GM23338 (cell line): ENCODE results near the gene ZFYVE28.

Source experiments
- CREB1 ChIP-seq: fragments of 250-450 bp; sonication (Bioruptor Pico); IDR thresholded peaks from 2 replicates; pipeline ENCODE4 v1.5.0; 2020; ENCODE audit warnings: low read depth, mild to moderate bottlenecking, moderate library complexity
- EZH2 ChIP-seq: fragments of 200-600 bp; sonication (generic); IDR thresholded peaks from one replicate; pipeline ENCODE4 v1.8.0; 2017; ENCODE audit warnings: antibody characterized with exemption, mild to moderate bottlenecking, low read depth; ENCODE audit not compliant: unreplicated experiment
- EZH2phosphoT487 ChIP-seq: fragments of 200-600 bp; sonication (generic); IDR thresholded peaks from one replicate; pipeline ENCODE4 v1.8.1; 2018; ENCODE audit warnings: antibody characterized with exemption; ENCODE audit not compliant: unreplicated experiment
- JUNB ChIP-seq: IDR thresholded peaks from one replicate; pipeline ENCODE4 v1.6.1; 2016; ENCODE audit warnings: antibody characterized with exemption; ENCODE audit not compliant: unreplicated experiment
- NANOG ChIP-seq: IDR thresholded peaks from 2 replicates; pipeline ENCODE4 v1.6.1; 2016; ENCODE audit warnings: antibody characterized with exemption, borderline replicate concordance
- POLR2AphosphoS5 ChIP-seq: IDR thresholded peaks from 2 replicates; pipeline ENCODE4 v1.6.1; 2016; ENCODE audit warnings: antibody characterized with exemption, low read depth
- STAT1 ChIP-seq: IDR thresholded peaks from one replicate; pipeline ENCODE4 v1.6.1; 2016; ENCODE audit warnings: antibody characterized with exemption; ENCODE audit not compliant: unreplicated experiment
- ZNF114 ChIP-seq: fragments of 250-450 bp; sonication (Bioruptor Pico); IDR thresholded peaks from 2 replicates; pipeline ENCODE4 v1.5.0; 2020; ENCODE audit warnings: mild to moderate bottlenecking, moderate library complexity
- TF ChIP-seq, protein P1 (sequence below), 2 experiments: fragments of 200-600 bp in 1 of 2; sonication (generic) in 1 of 2; conservative IDR thresholded peaks; 2 replicates each; pipeline versions ENCODE4 v1.5.1 to v1.6.1; 2016 to 2017; ENCODE audit warnings: antibody characterized with exemption in 2 of 2, low read depth in 2 of 2, mild to moderate bottlenecking in 2 of 2, moderate library complexity in 1 of 2
- TF ChIP-seq, protein P2 (sequence below): IDR thresholded peaks from one replicate; pipeline ENCODE4 v1.6.1; 2018; ENCODE audit warnings: antibody characterized with exemption; ENCODE audit not compliant: unreplicated experiment
- TF ChIP-seq, protein P3 (sequence below): IDR thresholded peaks from 2 replicates; pipeline ENCODE4 v1.6.1; 2016; ENCODE audit warnings: antibody characterized with exemption
- TF ChIP-seq, protein P4 (sequence below): fragments of 250-450 bp; sonication (Bioruptor Pico); IDR thresholded peaks from 2 replicates; pipeline ENCODE4 v1.5.0; 2020; ENCODE audit warnings: mild to moderate bottlenecking, moderate library complexity

DNA sequence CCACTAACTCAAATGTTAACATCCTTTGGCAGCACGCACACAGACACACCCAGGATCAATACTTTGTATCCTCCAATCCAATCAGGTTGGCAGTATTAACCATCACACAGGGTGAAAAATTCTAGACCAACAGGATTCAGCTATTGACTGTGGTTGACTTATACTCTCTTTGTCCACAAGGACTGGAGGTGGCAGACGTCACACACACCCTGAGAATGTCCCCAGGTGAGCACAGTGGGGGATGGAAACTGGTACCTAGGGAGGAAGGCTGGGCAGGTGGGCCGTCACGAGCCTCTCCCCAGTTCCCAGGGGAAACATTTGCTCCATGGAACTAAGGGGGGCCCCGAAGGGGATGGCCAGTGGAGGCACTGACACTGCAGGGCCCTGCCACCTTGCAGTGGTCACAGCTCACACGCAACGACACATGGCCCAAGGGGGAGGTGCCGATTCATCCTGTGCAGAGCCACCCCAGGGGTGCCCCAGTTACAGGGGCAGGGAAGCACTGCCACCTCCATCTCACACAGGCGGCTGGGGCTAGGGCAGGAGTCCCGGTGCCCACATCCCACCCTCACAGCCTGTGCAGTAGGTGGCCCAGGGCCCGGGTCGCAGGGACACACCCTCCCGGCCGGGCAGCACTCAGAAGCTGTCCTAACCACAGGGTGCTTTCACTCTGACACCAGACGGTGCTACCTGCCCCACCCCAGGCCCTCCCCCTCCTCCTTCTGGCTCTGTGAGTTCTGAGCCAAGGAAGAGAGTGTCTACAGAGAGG lies 17.4 kb downstream of the ZFYVE28 start:
- TF ChIP-seq, protein P1, sequence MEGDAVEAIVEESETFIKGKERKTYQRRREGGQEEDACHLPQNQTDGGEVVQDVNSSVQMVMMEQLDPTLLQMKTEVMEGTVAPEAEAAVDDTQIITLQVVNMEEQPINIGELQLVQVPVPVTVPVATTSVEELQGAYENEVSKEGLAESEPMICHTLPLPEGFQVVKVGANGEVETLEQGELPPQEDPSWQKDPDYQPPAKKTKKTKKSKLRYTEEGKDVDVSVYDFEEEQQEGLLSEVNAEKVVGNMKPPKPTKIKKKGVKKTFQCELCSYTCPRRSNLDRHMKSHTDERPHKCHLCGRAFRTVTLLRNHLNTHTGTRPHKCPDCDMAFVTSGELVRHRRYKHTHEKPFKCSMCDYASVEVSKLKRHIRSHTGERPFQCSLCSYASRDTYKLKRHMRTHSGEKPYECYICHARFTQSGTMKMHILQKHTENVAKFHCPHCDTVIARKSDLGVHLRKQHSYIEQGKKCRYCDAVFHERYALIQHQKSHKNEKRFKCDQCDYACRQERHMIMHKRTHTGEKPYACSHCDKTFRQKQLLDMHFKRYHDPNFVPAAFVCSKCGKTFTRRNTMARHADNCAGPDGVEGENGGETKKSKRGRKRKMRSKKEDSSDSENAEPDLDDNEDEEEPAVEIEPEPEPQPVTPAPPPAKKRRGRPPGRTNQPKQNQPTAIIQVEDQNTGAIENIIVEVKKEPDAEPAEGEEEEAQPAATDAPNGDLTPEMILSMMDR (conservative IDR thresholded peaks at IDR 0.05; ENCODE audit: low read depth in 2 of 2), result no peak
- TF ChIP-seq STAT1, result no peak
- no peak for TF ChIP-seq EZH2phosphoT487
- TF ChIP-seq EZH2, result no peak
- TF ChIP-seq POLR2AphosphoS5, result no peak
- TF ChIP-seq, protein P2, sequence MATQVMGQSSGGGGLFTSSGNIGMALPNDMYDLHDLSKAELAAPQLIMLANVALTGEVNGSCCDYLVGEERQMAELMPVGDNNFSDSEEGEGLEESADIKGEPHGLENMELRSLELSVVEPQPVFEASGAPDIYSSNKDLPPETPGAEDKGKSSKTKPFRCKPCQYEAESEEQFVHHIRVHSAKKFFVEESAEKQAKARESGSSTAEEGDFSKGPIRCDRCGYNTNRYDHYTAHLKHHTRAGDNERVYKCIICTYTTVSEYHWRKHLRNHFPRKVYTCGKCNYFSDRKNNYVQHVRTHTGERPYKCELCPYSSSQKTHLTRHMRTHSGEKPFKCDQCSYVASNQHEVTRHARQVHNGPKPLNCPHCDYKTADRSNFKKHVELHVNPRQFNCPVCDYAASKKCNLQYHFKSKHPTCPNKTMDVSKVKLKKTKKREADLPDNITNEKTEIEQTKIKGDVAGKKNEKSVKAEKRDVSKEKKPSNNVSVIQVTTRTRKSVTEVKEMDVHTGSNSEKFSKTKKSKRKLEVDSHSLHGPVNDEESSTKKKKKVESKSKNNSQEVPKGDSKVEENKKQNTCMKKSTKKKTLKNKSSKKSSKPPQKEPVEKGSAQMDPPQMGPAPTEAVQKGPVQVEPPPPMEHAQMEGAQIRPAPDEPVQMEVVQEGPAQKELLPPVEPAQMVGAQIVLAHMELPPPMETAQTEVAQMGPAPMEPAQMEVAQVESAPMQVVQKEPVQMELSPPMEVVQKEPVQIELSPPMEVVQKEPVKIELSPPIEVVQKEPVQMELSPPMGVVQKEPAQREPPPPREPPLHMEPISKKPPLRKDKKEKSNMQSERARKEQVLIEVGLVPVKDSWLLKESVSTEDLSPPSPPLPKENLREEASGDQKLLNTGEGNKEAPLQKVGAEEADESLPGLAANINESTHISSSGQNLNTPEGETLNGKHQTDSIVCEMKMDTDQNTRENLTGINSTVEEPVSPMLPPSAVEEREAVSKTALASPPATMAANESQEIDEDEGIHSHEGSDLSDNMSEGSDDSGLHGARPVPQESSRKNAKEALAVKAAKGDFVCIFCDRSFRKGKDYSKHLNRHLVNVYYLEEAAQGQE, result no peak
- TF ChIP-seq CREB1 (CRISPR knock-in tag), result no peak
- TF ChIP-seq, protein P3, sequence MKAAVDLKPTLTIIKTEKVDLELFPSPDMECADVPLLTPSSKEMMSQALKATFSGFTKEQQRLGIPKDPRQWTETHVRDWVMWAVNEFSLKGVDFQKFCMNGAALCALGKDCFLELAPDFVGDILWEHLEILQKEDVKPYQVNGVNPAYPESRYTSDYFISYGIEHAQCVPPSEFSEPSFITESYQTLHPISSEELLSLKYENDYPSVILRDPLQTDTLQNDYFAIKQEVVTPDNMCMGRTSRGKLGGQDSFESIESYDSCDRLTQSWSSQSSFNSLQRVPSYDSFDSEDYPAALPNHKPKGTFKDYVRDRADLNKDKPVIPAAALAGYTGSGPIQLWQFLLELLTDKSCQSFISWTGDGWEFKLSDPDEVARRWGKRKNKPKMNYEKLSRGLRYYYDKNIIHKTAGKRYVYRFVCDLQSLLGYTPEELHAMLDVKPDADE, result no peak
- no peak for TF ChIP-seq NANOG
- no peak for TF ChIP-seq JUNB
- TF ChIP-seq ZNF114, result no peak
- TF ChIP-seq, protein P4, sequence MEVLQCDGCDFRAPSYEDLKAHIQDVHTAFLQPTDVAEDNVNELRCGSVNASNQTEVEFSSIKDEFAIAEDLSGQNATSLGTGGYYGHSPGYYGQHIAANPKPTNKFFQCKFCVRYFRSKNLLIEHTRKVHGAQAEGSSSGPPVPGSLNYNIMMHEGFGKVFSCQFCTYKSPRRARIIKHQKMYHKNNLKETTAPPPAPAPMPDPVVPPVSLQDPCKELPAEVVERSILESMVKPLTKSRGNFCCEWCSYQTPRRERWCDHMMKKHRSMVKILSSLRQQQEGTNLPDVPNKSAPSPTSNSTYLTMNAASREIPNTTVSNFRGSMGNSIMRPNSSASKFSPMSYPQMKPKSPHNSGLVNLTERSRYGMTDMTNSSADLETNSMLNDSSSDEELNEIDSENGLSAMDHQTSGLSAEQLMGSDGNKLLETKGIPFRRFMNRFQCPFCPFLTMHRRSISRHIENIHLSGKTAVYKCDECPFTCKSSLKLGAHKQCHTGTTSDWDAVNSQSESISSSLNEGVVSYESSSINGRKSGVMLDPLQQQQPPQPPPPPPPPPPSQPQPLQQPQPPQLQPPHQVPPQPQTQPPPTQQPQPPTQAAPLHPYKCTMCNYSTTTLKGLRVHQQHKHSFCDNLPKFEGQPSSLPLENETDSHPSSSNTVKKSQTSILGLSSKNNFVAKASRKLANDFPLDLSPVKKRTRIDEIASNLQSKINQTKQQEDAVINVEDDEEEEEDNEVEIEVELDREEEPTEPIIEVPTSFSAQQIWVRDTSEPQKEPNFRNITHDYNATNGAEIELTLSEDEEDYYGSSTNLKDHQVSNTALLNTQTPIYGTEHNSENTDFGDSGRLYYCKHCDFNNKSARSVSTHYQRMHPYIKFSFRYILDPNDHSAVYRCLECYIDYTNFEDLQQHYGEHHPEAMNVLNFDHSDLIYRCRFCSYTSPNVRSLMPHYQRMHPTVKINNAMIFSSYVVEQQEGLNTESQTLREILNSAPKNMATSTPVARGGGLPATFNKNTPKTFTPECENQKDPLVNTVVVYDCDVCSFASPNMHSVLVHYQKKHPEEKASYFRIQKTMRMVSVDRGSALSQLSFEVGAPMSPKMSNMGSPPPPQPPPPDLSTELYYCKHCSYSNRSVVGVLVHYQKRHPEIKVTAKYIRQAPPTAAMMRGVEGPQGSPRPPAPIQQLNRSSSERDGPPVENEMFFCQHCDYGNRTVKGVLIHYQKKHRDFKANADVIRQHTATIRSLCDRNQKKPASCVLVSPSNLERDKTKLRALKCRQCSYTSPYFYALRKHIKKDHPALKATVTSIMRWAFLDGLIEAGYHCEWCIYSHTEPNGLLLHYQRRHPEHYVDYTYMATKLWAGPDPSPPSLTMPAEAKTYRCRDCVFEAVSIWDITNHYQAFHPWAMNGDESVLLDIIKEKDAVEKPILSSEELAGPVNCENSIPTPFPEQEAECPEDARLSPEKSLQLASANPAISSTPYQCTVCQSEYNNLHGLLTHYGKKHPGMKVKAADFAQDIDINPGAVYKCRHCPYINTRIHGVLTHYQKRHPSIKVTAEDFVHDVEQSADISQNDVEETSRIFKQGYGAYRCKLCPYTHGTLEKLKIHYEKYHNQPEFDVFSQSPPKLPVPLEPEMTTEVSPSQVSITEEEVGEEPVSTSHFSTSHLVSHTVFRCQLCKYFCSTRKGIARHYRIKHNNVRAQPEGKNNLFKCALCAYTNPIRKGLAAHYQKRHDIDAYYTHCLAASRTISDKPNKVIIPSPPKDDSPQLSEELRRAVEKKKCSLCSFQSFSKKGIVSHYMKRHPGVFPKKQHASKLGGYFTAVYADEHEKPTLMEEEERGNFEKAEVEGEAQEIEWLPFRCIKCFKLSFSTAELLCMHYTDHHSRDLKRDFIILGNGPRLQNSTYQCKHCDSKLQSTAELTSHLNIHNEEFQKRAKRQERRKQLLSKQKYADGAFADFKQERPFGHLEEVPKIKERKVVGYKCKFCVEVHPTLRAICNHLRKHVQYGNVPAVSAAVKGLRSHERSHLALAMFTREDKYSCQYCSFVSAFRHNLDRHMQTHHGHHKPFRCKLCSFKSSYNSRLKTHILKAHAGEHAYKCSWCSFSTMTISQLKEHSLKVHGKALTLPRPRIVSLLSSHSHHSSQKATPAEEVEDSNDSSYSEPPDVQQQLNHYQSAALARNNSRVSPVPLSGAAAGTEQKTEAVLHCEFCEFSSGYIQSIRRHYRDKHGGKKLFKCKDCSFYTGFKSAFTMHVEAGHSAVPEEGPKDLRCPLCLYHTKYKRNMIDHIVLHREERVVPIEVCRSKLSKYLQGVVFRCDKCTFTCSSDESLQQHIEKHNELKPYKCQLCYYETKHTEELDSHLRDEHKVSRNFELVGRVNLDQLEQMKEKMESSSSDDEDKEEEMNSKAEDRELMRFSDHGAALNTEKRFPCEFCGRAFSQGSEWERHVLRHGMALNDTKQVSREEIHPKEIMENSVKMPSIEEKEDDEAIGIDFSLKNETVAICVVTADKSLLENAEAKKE (CRISPR knock-in tag), result no peak
